SK-N-SH treated with all-trans-retinoic acid at 6 μM for 48 hours (cell line): ENCODE measurements around the gene ABCB11.

Source experiments
- ATAC-seq: fragments of 200-7000 bp; cut with Tn5 transposase; 3 replicates; pipeline ENCODE4 v1.9.1; 2020; ENCODE audit warnings: mild to moderate bottlenecking, moderate library complexity
- ARNTL ChIP-seq: fragments of 450-650 bp; formaldehyde crosslinking; IDR thresholded peaks from 2 replicates; pipeline ENCODE4 v1.5.0; 2020; ENCODE audit warnings: low read depth, mild to moderate bottlenecking, moderate library complexity, borderline replicate concordance
- BACH2 ChIP-seq: fragments of 250-450 bp; sonication (Bioruptor Pico); IDR thresholded peaks from 2 replicates; pipeline ENCODE4 v1.9.0; 2021; ENCODE audit warnings: mild to moderate bottlenecking, borderline replicate concordance
- CREB5 ChIP-seq: fragments of 250-450 bp; sonication (Bioruptor Pico); IDR thresholded peaks from 2 replicates; pipeline ENCODE4 v1.5.1; 2020; ENCODE audit warnings: low read depth, mild to moderate bottlenecking, moderate library complexity
- CSDC2 ChIP-seq: fragments of 250-450 bp; sonication (Bioruptor Pico); IDR thresholded peaks from 2 replicates; pipeline ENCODE4 v1.5.0; 2020; ENCODE audit warnings: mild to moderate bottlenecking, moderate library complexity
- ESRRG ChIP-seq: fragments of 250-450 bp; sonication (Bioruptor Pico); IDR thresholded peaks from 2 replicates; pipeline ENCODE4 v1.6.1; 2021; ENCODE audit warnings: mild to moderate bottlenecking
- GLIS3 ChIP-seq: fragments of 250-450 bp; sonication (Bioruptor Pico); IDR thresholded peaks from 2 replicates; pipeline ENCODE4 v1.5.0; 2020; ENCODE audit warnings: mild to moderate bottlenecking, moderate library complexity
- ISL1 ChIP-seq: fragments of 250-450 bp; sonication (Bioruptor Pico); IDR thresholded peaks from 2 replicates; pipeline ENCODE4 v2.1.2; 2022; ENCODE audit warnings: mild to moderate bottlenecking, moderate library complexity
- OSR1 ChIP-seq: fragments of 250-450 bp; sonication (Bioruptor Pico); IDR thresholded peaks from 2 replicates; pipeline ENCODE4 v1.8.0; 2022; ENCODE audit warnings: moderate library complexity, mild to moderate bottlenecking, inconsistent platforms
- PATZ1 ChIP-seq: fragments of 250-450 bp; sonication (Bioruptor Pico); IDR thresholded peaks from 2 replicates; pipeline ENCODE4 v1.8.0; 2020; ENCODE audit warnings: mild to moderate bottlenecking, moderate library complexity, borderline replicate concordance
- POU6F1 ChIP-seq: fragments of 250-450 bp; sonication (Bioruptor Pico); IDR thresholded peaks from 2 replicates; pipeline ENCODE4 v1.8.0; 2021; ENCODE audit warnings: low read depth, mild to moderate bottlenecking, moderate library complexity, borderline replicate concordance
- RARB ChIP-seq: fragments of 250-450 bp; sonication (Bioruptor Pico); IDR thresholded peaks from 2 replicates; pipeline ENCODE4 v1.8.0; 2021; ENCODE audit warnings: mild to moderate bottlenecking, moderate library complexity
- SNAI2 ChIP-seq: fragments of 250-450 bp; sonication (Bioruptor Pico); IDR thresholded peaks from 2 replicates; pipeline ENCODE4 v1.5.0; 2020; ENCODE audit warnings: mild to moderate bottlenecking, moderate library complexity
- TCF4 ChIP-seq: fragments of 250-450 bp; sonication (Bioruptor Pico); IDR thresholded peaks from 2 replicates; pipeline ENCODE4 v1.8.0; 2021; ENCODE audit warnings: mild to moderate bottlenecking, moderate library complexity, borderline replicate concordance
- TOX ChIP-seq: fragments of 250-450 bp; sonication (Bioruptor Pico); IDR thresholded peaks from 2 replicates; pipeline ENCODE4 v1.8.0; 2021; ENCODE audit warnings: mild to moderate bottlenecking, moderate library complexity, borderline replicate concordance
- ZFP3 ChIP-seq: fragments of 250-450 bp; sonication (Bioruptor Pico); IDR thresholded peaks from 2 replicates; pipeline ENCODE4 v1.5.0; 2020; ENCODE audit warnings: mild to moderate bottlenecking, moderate library complexity
- ZFP30 ChIP-seq: fragments of 450-650 bp; formaldehyde crosslinking; IDR thresholded peaks from 2 replicates; pipeline ENCODE4 v1.5.0; 2022; ENCODE audit warnings: mild to moderate bottlenecking, moderate library complexity
- ZNF565 ChIP-seq: fragments of 450-650 bp; formaldehyde crosslinking; conservative IDR thresholded peaks from 2 replicates; pipeline ENCODE4 v1.5.0; 2020; ENCODE audit warnings: low read depth, mild to moderate bottlenecking, moderate library complexity
- ZNF8 ChIP-seq: fragments of 450-650 bp; formaldehyde crosslinking; IDR thresholded peaks from 2 replicates; pipeline ENCODE4 v1.5.0; 2020; ENCODE audit warnings: mild to moderate bottlenecking, moderate library complexity
- TF ChIP-seq, protein P1 (sequence below): fragments of 250-450 bp; sonication (Bioruptor Pico); IDR thresholded peaks from 2 replicates; pipeline ENCODE4 v1.5.0; 2020; ENCODE audit warnings: mild to moderate bottlenecking, moderate library complexity
- TF ChIP-seq, protein P2 (sequence below): fragments of 250-450 bp; sonication (Bioruptor Pico); IDR thresholded peaks from 2 replicates; pipeline ENCODE4 v1.5.1; 2021; ENCODE audit warnings: mild to moderate bottlenecking, moderate library complexity

The ABCB11 gene

DNA sequence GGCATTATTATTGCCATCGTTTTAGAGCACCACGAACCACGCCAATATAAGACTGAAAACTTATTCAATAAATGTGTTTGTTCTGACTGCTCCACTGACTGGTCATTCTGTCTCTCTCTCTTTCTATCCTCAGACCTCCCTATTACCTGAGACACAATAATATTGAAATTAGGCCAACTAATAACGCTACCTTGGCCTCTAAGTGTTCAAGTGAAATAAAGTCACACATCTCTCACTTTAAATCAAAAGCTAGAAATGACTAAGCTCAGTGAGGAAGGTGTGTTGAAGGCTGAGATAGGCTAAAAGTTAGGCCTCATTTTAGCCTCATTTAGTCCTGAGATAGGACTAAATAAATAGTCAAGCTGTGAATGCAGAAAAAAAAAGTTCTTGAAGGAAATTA lies 91.2 kb downstream of the ABCB11 start:
- TF ChIP-seq CSDC2 (no peak), ARNTL (CRISPR knock-in tag) (no peak), PATZ1 (no peak), BACH2 (no peak), CREB5 (no peak), ZNF8 (CRISPR knock-in tag) (no peak), ISL1 (CRISPR knock-in tag) (no peak), TOX (CRISPR knock-in tag) (no peak), ESRRG (CRISPR knock-in tag) (no peak), ZFP30 (CRISPR knock-in tag) (no peak), ZNF565 (no peak), TCF4 (CRISPR knock-in tag) (no peak), SNAI2 (CRISPR knock-in tag) (no peak)
- TF ChIP-seq, protein P1, sequence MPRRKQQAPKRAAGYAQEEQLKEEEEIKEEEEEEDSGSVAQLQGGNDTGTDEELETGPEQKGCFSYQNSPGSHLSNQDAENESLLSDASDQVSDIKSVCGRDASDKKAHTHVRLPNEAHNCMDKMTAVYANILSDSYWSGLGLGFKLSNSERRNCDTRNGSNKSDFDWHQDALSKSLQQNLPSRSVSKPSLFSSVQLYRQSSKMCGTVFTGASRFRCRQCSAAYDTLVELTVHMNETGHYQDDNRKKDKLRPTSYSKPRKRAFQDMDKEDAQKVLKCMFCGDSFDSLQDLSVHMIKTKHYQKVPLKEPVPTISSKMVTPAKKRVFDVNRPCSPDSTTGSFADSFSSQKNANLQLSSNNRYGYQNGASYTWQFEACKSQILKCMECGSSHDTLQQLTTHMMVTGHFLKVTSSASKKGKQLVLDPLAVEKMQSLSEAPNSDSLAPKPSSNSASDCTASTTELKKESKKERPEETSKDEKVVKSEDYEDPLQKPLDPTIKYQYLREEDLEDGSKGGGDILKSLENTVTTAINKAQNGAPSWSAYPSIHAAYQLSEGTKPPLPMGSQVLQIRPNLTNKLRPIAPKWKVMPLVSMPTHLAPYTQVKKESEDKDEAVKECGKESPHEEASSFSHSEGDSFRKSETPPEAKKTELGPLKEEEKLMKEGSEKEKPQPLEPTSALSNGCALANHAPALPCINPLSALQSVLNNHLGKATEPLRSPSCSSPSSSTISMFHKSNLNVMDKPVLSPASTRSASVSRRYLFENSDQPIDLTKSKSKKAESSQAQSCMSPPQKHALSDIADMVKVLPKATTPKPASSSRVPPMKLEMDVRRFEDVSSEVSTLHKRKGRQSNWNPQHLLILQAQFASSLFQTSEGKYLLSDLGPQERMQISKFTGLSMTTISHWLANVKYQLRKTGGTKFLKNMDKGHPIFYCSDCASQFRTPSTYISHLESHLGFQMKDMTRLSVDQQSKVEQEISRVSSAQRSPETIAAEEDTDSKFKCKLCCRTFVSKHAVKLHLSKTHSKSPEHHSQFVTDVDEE (CRISPR knock-in tag): no peak
- ATAC-seq: no peak

DNA sequence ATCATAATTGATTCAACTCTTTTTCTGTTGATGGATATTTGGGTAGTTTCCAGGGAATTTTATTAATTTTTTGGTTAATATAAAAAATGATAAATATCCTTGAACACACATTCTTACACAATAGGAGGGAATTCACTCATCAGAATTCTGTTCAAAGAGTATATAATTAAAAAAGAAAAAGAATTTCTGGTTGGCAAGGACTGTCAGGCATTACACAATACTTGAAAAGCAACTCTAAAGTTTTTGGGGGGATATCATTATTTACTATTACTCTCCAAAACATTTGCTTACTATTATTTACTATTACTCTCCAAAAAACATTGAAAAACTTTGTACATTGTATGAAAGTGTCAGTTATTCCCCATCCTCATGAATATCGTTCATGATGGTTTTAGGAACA lies 92.1 kb downstream of the ABCB11 start:
- no peak for ATAC-seq
- TF ChIP-seq ARNTL (CRISPR knock-in tag) (no peak), ZFP30 (CRISPR knock-in tag) (no peak), RARB (no peak), SNAI2 (CRISPR knock-in tag) (no peak), TCF4 (CRISPR knock-in tag) (no peak), BACH2 (no peak), GLIS3 (CRISPR knock-in tag) (no peak), POU6F1 (no peak), ZFP3 (CRISPR knock-in tag) (no peak), ZNF8 (CRISPR knock-in tag) (no peak), OSR1 (CRISPR knock-in tag) (no peak), CREB5 (no peak)
- TF ChIP-seq, protein P2, sequence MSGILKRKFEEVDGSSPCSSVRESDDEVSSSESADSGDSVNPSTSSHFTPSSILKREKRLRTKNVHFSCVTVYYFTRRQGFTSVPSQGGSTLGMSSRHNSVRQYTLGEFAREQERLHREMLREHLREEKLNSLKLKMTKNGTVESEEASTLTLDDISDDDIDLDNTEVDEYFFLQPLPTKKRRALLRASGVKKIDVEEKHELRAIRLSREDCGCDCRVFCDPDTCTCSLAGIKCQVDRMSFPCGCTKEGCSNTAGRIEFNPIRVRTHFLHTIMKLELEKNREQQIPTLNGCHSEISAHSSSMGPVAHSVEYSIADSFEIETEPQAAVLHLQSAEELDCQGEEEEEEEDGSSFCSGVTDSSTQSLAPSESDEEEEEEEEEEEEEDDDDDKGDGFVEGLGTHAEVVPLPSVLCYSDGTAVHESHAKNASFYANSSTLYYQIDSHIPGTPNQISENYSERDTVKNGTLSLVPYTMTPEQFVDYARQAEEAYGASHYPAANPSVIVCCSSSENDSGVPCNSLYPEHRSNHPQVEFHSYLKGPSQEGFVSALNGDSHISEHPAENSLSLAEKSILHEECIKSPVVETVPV (CRISPR knock-in tag): no peak
- TF ChIP-seq, protein P1 (CRISPR knock-in tag): no peak
